Measurements from ENCODE around the gene ALDOB. TPM values are rescaled to one million over a fixed set of nuclear protein-coding genes. Genes with fewer than 3 reads are reported as not detected.

The ALDOB gene
- total RNA-seq, 1 experiment from 2014 or later, result not detected

DNA sequence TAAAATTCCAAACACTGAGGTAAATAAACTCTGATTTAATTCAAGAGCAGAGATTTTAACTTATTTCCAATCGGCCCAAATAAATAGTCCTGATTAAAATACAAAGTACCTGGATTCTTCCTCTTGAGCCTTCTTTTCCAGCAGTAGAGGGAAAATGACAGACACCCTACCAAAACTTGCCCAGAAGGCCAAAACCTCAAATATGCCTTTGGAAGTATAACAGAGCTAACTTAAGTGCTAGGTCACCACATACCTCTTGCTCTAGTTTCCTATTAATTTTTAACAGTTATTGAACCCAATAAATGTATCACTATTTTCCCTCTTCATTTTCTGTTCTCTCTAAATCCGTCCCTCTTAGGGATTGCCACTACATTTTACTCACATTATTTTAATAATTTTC, 52.2 kb downstream of the ALDOB start:
- Histone ChIP-seq H3K36me3 (peaks cover 18% of the 10 kb centered on the region), H3K9me3 (no peaks in the 10 kb centered on the region; the same call in 1 of the 2 replicates), H3K4me3 (no peak overlapping the region), H3K27me3 (no peaks in the 10 kb centered on the region)
- no peak for DNase-seq

DNA sequence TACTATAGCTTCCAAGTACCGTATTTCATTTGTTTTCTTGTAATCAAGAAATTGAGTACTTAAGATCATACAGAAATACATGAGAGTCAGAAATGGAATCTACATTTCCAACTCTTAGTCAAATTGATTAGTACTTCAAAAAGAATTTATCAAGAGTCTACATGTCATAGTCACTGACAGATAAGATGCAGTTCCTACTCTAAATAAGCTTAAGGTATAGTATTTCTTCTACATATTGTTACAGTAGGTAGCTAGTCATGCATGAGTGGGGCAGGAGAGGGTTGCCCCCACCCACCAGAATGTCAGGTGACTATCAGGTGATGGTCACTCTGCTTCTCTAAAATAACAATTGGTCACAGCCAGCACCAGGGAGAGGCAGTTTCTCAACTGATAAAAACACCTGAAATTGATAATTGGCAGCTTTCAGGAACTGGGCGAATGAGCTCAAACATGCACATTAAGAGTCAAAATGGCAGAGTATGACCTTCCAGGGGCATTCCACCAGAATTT, 53.7 kb downstream of the ALDOB start:
- Histone ChIP-seq H3K36me3 (peaks cover 5% of the 10 kb centered on the region), H3K27me3 (no peaks in the 10 kb centered on the region)
- no peak for DNase-seq

GRCh38 chr9:101381118-101381517, 54.5 kb downstream of the ALDOB start:
- Histone ChIP-seq H3K36me3 (peaks cover 2% of the 10 kb centered on the region), H3K9me3 (no peaks in the 10 kb centered on the region; the same call in 1 of the 2 replicates), H3K4me3 (no peak overlapping the region), H3K27me3 (no peaks in the 10 kb centered on the region)
- DNase-seq, result no peak

More for the DNA sequence above, 53.7 kb downstream of the ALDOB start:
- no peaks in the 10 kb centered on the region; the same call in 1 of the 2 replicates for H3K9me3 ChIP-seq
- no peak overlapping the region for H3K4me3 ChIP-seq

DNA sequence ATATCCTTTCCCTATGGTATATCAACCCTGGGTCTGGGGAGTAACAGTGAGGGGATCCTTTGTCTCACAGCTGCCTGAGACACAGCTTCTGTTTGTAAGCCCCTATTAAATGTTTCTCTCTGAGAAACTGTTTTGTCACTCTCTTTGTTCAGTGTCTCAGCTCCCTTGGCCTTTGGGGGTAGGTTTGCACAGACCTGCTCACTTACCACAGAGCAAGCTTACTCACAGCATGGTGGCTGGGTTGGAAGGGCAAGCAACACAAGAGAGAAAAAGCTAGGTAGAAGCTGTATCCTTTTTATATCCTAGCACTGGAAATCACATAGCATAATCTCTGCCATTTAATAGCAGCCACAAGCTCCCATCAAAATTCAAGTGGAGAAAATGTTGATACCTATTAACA, 55.3 kb downstream of the ALDOB start:
- no peaks in the 10 kb centered on the region for H3K27me3 ChIP-seq
- no peak overlapping the region for H3K4me3 ChIP-seq
- H3K9me3 ChIP-seq, result no peaks in the 10 kb centered on the region

GRCh38 chr9:101376111-101376848, 59.3 kb downstream of the ALDOB start:
- Histone ChIP-seq H3K9me3 (no peaks in the 10 kb centered on the region), H3K36me3 (no peaks in the 10 kb centered on the region), H3K4me3 (peak overlapping the region; percentile 49), H3K27me3 (no peaks in the 10 kb centered on the region)
- peak; percentile 91 for DNase-seq

More for the DNA sequence above, 55.3 kb downstream of the ALDOB start:
- DNase-seq, result no peak
- H3K36me3 ChIP-seq, result no peaks in the 10 kb centered on the region; the same call in 1 of the 2 replicates

GRCh38 chr9:101375546-101375945, 60.0 kb downstream of the ALDOB start:
- Histone ChIP-seq H3K9me3 (no peaks in the 10 kb centered on the region), H3K27me3 (no peaks in the 10 kb centered on the region), H3K4me3 (peak overlapping the region; percentile 49), H3K36me3 (no peaks in the 10 kb centered on the region)
- DNase-seq, result peak; percentile 94

GRCh38 chr9:101372327-101373118, 63.1 kb downstream of the ALDOB start:
- Histone ChIP-seq H3K4me3 (no peak overlapping the region), H3K9me3 (no peaks in the 10 kb centered on the region), H3K27me3 (no peaks in the 10 kb centered on the region), H3K36me3 (no peaks in the 10 kb centered on the region)
- no peak for DNase-seq

- H3K36me3 ChIP-seq, result no peaks in the 10 kb centered on the region
- H3K9me3 ChIP-seq, result no peaks in the 10 kb centered on the region
- H3K4me3 ChIP-seq, result no peak overlapping the region
- no peak for DNase-seq
- H3K27me3 ChIP-seq, result no peaks in the 10 kb centered on the region
Observed at GRCh38 chr9:101371813-101372212, 63.8 kb downstream of the ALDOB start.

Other genes with a start within 250 kb of the ALDOB start
- gene BAAT, start 50.8 kb downstream of the ALDOB start, total RNA-seq (2014; rRNA removed; shearing (Covaris generic); ENCODE audit: low replicate concordance), result 0.13 TPM in 1 of 2 replicates, not detected in the other
- 14.3 and 18.6 TPM in 2 replicates for gene MRPL50, start 37.2 kb downstream of the ALDOB start, total RNA-seq (2014; rRNA removed; shearing (Covaris generic); ENCODE audit: low replicate concordance)
- gene ZNF189, start 36.9 kb downstream of the ALDOB start, total RNA-seq (2014; rRNA removed; shearing (Covaris generic); ENCODE audit: low replicate concordance), result 14.1 and 31.1 TPM in 2 replicates
- 20.4 and 33.2 TPM in 2 replicates for gene RNF20, start 98.1 kb upstream of the ALDOB start, total RNA-seq (2014; rRNA removed; shearing (Covaris generic); ENCODE audit: low replicate concordance)
- not detected in 2 replicates for gene PPP3R2, start 159.2 kb upstream of the ALDOB start, total RNA-seq (2014; rRNA removed; shearing (Covaris generic); ENCODE audit: low replicate concordance)